Right cardiac atrium (tissue), 5 donors: ENCODE results near the gene SORL1. TPM values are rescaled to one million over a fixed set of nuclear protein-coding genes. Genes with fewer than 3 reads are reported as not detected.

Experiments used
- ATAC-seq, 2 donors: fragments of 200-7000 bp; cut with Tn5 transposase; one replicate each; pipeline versions ENCODE4 v1.8.0 to v1.9.1; 2020; ENCODE audit warnings: moderate library complexity in 2 of 2, mild to moderate bottlenecking in 1 of 2
- DNase-seq, 3 donors: peaks; one replicate each; pipeline ENCODE4 v3.0.0-alpha.2; 2020
- H3K27ac ChIP-seq: one replicate; pipeline ENCODE4 v1.5.1; 2013; ENCODE audit warnings: mild to moderate bottlenecking, low read length, control low read depth, moderate library complexity
- H3K27me3 ChIP-seq: one replicate; pipeline ENCODE4 v1.6.1; 2013; ENCODE audit not compliant: control insufficient read depth, insufficient read depth
- H3K4me1 ChIP-seq: one replicate; pipeline ENCODE4 v1.6.1; 2013; ENCODE audit warnings: low read length; ENCODE audit not compliant: control insufficient read depth, insufficient read depth
- H3K4me3 ChIP-seq: one replicate; pipeline ENCODE4 v1.5.1; 2013; ENCODE audit warnings: low read length, control low read depth
- H3K9me3 ChIP-seq: one replicate; pipeline ENCODE4 v1.6.1; 2013; ENCODE audit warnings: low read length; ENCODE audit not compliant: control insufficient read depth
- WGBS: extraction: QIAGEN DNeasy Blood & Tissue Kit; methylation state at CpG from one replicate; pipeline ENCODE4 v1.1.7; 2013; 5-methylcytosine and 5-hydroxymethylcytosine counted together
- intact Hi-C, 4 donors: fragments of 100-400 bp; cut with DNase I; formaldehyde crosslinking; loops; one replicate each; pipeline versions ENCODE4 v1.11.0 to v1.14.0; 2022 to 2023
- polyA plus RNA-seq: library from polyadenylated mRNA; stranded (reverse); fragments of 200-250 nt; gene quantifications from one replicate; pipeline ENCODE4 v1.2.3, GENCODE V29; 2013
- total RNA-seq, 4 donors: library from RNA; stranded (reverse); fragmentation: NEBNext Ultra II Directional; extraction: Animal tissue kit (Norgen Biotek cat#: 25700); gene quantifications; one replicate each; pipeline ENCODE4 v1.2.1, GENCODE V29; 2021
- donor health status: healthy with polysubstance abuse.
- donor health status: DM: no; HTN: yes; CAD: no.
- donor health status: DM: no; HTN: no; CAD: no.
- donor health status: DM: no; HTN: yes; CAD: no; lungs with severe emphysema.
- donor health status: DM: yes; HTN: yes; CAD: no.

The SORL1 gene
- total and polyA plus RNA-seq, 5 donors = 0.57 to 9.2 (median 5.3) TPM

DNA sequence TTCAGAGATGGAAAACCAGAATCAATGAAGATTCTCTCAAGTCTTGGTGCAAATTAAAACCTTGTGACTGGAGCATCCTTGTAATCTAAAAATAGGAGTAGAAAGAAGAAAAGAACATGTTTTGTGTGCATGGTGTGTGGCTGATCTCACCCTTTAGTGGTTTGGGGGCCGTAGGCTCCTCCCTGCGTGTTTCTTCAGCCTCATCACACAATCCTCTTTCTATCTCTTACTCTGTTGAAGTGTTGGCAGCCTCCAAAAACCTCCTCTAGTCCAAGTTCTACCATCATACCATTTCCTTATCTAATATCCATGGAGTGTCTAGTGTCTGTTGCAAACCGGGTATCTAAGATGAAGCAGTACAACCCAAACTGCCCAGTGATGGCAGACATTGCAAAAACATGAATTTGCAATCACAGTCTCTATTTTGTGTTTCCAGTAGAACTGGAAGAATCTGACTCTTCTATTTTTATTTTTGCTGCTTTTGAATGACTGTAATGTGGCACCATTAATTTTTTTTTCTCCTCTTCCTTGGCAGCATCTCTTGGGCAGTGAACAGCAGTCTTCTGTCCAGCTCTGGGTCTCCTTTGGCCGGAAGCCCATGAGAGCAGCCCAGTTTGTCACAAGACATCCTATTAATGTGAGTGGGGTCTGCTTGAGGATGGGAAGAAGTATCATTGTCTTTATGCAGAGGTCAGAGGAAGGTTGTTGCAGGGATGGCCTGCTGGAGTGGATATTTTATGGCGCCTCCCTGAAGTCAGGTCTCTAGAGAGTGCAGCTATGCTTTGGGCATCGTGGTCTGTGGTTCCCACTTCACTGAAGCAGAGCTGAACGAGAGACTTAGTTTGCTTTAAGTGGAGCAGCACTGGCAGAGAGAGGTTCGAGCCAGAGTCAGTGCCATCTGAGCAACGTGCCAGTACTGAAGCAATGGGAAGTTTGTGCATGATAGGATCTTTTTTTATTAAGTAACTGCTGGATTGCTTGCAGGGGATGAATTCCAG lies 60.7 kb downstream of the SORL1 start:
- no peaks in the 10 kb centered on the region for H3K27me3 ChIP-seq
- DNase-seq (no peak), ATAC-seq (no peak)
- 72% methylated on average over 9 of the region's 9 CpGs for WGBS
- H3K4me3 ChIP-seq = no peak overlapping the region
- H3K9me3 ChIP-seq = no peaks in the 10 kb centered on the region
- intact Hi-C loops = no loop called here
- no peak overlapping the region for H3K27ac ChIP-seq
- peaks cover 4% of the 10 kb centered on the region for H3K4me1 ChIP-seq

DNA sequence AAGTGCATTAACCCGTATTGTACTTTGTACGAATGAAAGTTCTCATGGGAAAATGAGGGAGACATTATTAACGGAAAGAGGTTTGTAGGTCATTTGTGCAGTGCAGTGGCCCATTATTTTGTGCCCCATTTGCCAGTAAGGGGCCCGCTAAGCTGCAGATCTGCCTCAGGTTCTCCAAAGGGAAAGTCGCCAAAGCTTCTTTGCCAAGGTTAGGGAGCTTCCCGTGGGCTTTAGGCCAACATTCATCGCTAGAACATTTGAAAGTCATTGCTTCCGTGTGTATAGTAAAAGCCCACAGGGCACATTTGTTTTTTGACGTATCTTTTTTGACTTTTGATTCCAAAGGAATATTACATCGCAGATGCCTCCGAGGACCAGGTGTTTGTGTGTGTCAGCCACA lies 61.7 kb downstream of the SORL1 start:
- ATAC-seq (no peak), DNase-seq (no peak)
- Histone ChIP-seq H3K4me3 (no peak overlapping the region), H3K4me1 (peaks cover 4% of the 10 kb centered on the region), H3K27me3 (no peaks in the 10 kb centered on the region), H3K27ac (no peak overlapping the region), H3K9me3 (no peaks in the 10 kb centered on the region)
- WGBS = 79% methylated on average over 11 of the region's 11 CpGs
- intact Hi-C loops = no loop called here

DNA sequence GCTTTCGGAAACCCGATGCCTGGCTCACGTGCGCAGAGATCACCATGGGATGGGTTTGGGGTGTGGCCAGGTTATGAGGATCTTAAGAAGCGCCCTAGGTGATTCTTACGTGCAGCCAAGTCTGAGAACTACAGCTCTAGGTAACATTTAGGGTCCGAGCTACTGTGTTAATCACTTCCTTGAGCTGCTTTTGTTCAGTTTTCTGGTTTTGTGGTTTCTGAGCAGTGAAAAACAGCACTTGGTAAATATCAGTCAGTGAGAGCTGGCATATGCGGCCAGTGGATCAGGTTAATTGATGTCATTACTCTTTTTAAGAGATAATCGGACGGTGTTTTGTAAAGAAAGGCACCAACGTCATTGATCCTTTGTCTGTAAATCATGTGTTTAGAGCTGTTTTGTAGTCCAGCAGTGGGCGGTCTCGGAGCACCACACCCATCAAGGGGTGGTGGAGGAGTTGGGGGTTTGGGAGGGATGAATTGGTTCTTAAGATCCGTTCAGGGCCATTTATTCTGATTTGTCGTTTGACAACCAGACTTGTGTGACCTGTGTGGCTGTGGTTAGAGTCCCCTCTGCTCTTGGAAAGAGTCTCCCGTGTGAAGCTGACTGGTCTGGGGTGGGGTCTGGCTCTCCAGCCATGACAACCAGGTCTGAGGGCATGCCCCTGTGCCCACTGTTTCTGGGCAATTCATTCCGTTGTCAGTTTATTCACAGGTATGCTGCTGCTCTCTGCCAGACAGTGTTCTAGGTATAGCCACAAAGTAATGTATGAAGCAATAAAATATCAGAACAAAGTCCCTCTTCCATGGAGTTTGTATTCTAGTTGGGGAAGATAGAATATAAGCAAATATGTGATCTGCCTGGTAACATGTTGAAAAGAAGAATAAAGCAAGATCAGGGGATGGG lies 62.6 kb downstream of the SORL1 start:
- ATAC-seq (no peak), DNase-seq (no peak)
- intact Hi-C loops = no loop called here
- Histone ChIP-seq H3K4me3 (no peak overlapping the region), H3K9me3 (no peaks in the 10 kb centered on the region), H3K27me3 (no peaks in the 10 kb centered on the region), H3K27ac (no peak overlapping the region), H3K4me1 (peaks cover 4% of the 10 kb centered on the region)
- 93% methylated on average over 17 of the region's 17 CpGs for WGBS

- no peak overlapping the region for H3K4me3 ChIP-seq
- DNase-seq (no peak), ATAC-seq (peak in 1 of 2 donors; percentile 16)
- no peak overlapping the region for H3K27ac ChIP-seq
- intact Hi-C loops = no loop called here
- no peaks in the 10 kb centered on the region for H3K27me3 ChIP-seq
- 83% methylated on average over 2 of the region's 2 CpGs for WGBS
- peaks cover 4% of the 10 kb centered on the region for H3K4me1 ChIP-seq
- H3K9me3 ChIP-seq = no peaks in the 10 kb centered on the region
Measured at GRCh38 chr11:121515335-121515671, 63.2 kb downstream of the SORL1 start.

GRCh38 chr11:121517996-121518395 lies 65.9 kb downstream of the SORL1 start:
- H3K4me3 ChIP-seq = no peak overlapping the region
- H3K27ac ChIP-seq = no peak overlapping the region
- H3K4me1 ChIP-seq = peaks cover 2% of the 10 kb centered on the region
- no peaks in the 10 kb centered on the region for H3K9me3 ChIP-seq
- ATAC-seq = no peak
- intact Hi-C loops = no loop called here
- DNase-seq = no peak
- no peaks in the 10 kb centered on the region for H3K27me3 ChIP-seq
- 85% methylated on average over 1 of the region's 1 CpG for WGBS

DNA sequence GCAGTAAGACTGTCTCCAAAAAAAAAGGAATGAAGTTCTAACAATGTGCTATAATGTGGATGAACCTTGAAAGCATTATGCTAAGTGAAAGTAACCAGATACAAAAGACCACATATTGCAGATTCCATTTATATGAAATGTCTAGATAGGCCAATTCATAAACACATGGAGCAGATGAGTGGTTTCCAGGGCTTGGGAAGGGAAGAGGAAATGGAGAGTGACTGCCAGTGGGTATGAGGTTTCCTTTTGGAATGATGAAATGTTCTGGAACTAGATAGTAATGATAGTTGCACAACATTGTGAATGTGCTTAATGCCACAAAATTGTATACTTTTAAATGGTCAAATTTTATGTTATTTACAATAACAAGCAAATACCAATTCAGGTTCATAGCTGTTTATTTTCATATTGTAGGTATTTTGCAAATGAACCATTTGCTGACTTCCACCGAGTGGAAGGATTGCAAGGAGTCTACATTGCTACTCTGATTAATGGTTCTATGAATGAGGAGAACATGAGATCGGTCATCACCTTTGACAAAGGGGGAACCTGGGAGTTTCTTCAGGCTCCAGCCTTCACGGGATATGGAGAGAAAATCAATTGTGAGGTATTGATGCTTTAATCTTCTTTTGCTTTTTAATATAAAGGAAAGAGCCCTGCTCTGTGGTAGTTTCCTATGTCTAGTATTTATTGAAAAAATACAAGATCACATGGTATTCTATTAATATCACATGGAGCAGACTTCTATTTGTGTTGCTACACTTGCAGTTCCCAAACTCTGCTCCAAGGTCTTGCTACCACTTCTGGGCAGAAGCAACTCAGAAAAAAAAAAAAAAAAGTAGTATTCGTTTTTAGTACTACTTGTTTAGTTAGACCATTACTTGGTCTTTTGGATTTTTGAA lies 68.4 kb downstream of the SORL1 start:
- DNase-seq = no peak
- Histone ChIP-seq H3K27ac (no peak overlapping the region), H3K4me3 (no peak overlapping the region), H3K4me1 (no peaks in the 10 kb centered on the region), H3K9me3 (no peaks in the 10 kb centered on the region), H3K27me3 (no peaks in the 10 kb centered on the region)
- intact Hi-C loops = no loop called here
- ATAC-seq = peak in 1 of 2 donors; percentile 56
- 80% methylated on average over 4 of the region's 4 CpGs for WGBS

- H3K9me3 ChIP-seq = no peaks in the 10 kb centered on the region
- 82% methylated on average over 4 of the region's 4 CpGs for WGBS
- ATAC-seq (peak in 1 of 2 donors; percentile 29), DNase-seq (no peak)
- no peak overlapping the region for H3K27ac ChIP-seq
- no peak overlapping the region for H3K4me3 ChIP-seq
- H3K27me3 ChIP-seq = no peaks in the 10 kb centered on the region
- no peaks in the 10 kb centered on the region for H3K4me1 ChIP-seq
- intact Hi-C loops = no loop called here
Measured at GRCh38 chr11:121521145-121522042, 69.3 kb downstream of the SORL1 start.

DNA sequence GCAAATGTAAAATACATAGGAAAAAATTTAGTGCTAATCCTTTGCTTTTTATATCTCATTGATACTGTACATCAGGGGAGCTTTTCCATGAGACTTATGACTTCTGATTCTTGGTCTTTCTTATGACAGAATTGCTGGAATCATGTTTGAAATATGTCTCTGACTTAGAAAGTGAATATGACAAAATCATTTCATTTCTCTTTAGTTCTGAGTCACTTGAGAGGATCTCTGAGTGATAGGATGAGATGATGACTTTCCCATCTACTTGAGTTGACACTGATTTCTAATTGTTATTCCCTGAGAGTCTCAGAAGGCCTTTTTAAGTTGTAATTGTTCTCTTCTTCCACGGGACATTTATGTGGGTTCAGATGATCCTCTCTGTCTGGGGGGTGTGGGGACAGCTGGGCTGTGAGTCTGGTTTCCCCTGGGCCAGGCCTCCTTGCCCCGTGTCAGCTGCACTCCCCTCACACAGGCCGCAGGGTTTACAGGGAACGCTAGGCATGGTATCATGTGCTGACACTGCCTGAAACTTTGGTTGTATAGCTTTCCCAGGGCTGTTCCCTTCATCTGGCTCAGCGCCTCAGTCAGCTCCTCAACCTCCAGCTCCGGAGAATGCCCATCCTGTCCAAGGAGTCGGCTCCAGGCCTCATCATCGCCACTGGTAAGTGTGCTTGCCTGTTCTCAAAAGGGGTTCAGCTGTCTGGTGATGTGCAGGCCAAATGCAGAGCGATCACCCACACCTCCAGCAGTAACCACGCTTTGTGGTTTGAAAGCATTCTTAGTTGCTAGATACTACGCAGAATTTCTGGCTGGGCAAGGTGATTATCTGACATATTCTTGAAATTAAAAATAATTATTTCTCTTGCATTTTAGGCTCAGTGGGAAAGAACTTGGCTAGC lies 70.2 kb downstream of the SORL1 start:
- no peak for DNase-seq
- Histone ChIP-seq H3K4me3 (no peak overlapping the region), H3K27me3 (no peaks in the 10 kb centered on the region), H3K4me1 (no peaks in the 10 kb centered on the region), H3K27ac (no peak overlapping the region), H3K9me3 (no peaks in the 10 kb centered on the region)
- WGBS = 87% methylated on average over 11 of the region's 11 CpGs
- intact Hi-C loops = no loop called here
- ATAC-seq = no peak

DNA sequence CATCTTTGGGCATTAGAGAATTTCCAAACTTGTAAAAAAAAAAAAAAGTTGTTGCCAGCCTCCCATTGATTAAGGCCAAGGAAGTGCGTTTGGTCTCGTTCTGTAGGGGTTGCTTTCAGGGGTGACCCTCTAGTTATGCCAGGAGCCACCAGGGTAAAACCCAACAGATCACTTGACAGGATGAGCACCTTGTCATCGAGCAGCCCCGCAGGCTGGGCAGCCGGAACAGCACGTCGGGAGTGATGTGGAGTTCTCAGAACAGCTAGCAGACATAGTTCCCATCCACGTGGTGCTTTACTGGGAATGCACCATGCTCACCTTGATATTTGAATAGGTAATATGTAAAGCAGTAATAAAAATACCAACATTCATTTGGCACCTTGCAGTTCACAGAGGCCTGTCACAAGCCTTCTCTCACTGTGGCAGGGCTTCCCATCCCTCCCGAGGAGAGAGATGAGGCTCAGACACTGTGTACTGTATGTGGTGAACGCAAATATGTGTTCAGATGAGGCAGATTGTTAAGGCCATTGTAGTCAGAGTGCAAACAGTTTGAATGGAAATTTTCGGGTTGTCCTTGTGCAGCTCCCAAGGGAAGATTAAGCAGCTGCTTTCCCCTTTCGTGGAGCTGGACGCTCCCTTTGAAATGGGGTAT lies 71.6 kb downstream of the SORL1 start:
- no peaks in the 10 kb centered on the region for H3K27me3 ChIP-seq
- intact Hi-C loops = no loop called here
- WGBS = 77% methylated on average over 13 of the region's 13 CpGs
- H3K4me1 ChIP-seq = no peaks in the 10 kb centered on the region
- no peaks in the 10 kb centered on the region for H3K9me3 ChIP-seq
- H3K4me3 ChIP-seq = no peak overlapping the region
- no peak for DNase-seq
- ATAC-seq = no peak
- no peak overlapping the region for H3K27ac ChIP-seq
